ENCODE measurements around the gene KHK. TPM values are rescaled to one million over a fixed set of nuclear protein-coding genes. Genes with fewer than 3 reads are reported as not detected.

The KHK gene
- total RNA-seq, 1 donor from 2014 or later = 3.3 TPM

DNA sequence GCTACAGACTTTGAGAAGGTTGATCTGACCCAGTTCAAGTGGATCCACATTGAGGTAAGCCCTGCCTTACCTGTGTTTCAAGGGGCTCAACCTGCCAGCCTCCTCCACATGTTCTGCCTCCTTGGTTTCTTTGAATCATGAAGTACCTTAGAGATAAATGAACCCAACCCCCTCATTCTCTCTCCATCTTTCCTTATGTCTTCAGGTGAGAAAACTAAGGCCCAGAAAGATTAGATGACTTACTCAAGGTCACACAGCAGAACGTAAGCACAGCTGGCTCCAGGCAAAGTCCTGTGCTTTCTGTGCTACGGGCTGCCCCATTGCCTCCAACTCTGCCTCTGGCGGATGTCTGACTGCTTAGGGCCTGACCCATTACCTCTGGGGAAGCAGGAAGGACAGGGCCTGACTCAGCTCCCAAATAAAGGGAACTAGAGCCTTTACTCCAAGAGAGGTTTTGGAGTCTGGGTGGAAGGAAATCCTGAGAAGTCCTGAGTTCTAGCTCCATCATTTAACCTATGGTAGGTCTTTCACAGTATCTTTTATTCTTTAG lies 10.3 kb downstream of the KHK start:
- Histone ChIP-seq H3K27me3 (no peaks in the 10 kb centered on the region), H3K36me3 (no peaks in the 10 kb centered on the region), H3K9me3 (ENCODE audit: low read depth) (no peaks in the 10 kb centered on the region), H3K4me1 (no peaks in the 10 kb centered on the region), H4K20me1 (ENCODE audit: low read depth) (no peaks in the 10 kb centered on the region), H3K27ac (no peak overlapping the region), H3K9ac (no peak overlapping the region), H3F3A (ENCODE audit: low read depth) (no peaks in the 10 kb centered on the region), H3K4me3 (no peak overlapping the region), H3K79me2 (ENCODE audit: low read depth) (no peaks in the 10 kb centered on the region), H2AFZ (replicated peaks) (no peak overlapping the region), H3K4me2 (no peak overlapping the region)
- no peak overlapping the region for H3K27ac Mint-ChIP-seq
- TF ChIP-seq, protein P1, sequence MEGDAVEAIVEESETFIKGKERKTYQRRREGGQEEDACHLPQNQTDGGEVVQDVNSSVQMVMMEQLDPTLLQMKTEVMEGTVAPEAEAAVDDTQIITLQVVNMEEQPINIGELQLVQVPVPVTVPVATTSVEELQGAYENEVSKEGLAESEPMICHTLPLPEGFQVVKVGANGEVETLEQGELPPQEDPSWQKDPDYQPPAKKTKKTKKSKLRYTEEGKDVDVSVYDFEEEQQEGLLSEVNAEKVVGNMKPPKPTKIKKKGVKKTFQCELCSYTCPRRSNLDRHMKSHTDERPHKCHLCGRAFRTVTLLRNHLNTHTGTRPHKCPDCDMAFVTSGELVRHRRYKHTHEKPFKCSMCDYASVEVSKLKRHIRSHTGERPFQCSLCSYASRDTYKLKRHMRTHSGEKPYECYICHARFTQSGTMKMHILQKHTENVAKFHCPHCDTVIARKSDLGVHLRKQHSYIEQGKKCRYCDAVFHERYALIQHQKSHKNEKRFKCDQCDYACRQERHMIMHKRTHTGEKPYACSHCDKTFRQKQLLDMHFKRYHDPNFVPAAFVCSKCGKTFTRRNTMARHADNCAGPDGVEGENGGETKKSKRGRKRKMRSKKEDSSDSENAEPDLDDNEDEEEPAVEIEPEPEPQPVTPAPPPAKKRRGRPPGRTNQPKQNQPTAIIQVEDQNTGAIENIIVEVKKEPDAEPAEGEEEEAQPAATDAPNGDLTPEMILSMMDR (IDR thresholded peaks at IDR 0.05) = no peak
- TF ChIP-seq EZH2 (IDR thresholded peaks at IDR 0.05) (no peak), EZH2phosphoT487 (IDR thresholded peaks at IDR 0.05) (no peak)
- no peaks in the 10 kb centered on the region for H3K9me3 Mint-ChIP-seq
- H3K4me3 Mint-ChIP-seq = peak overlapping the region; percentile 67
- H3K36me3 Mint-ChIP-seq = no peaks in the 10 kb centered on the region
- H3K4me1 Mint-ChIP-seq = peaks cover 9% of the 10 kb centered on the region
- no peak for DNase-seq (ENCODE audit: low spot score)
- H3K27me3 Mint-ChIP-seq (ENCODE audit: insufficient read depth, low read depth) = peaks cover 16% of the 10 kb centered on the region

DNA sequence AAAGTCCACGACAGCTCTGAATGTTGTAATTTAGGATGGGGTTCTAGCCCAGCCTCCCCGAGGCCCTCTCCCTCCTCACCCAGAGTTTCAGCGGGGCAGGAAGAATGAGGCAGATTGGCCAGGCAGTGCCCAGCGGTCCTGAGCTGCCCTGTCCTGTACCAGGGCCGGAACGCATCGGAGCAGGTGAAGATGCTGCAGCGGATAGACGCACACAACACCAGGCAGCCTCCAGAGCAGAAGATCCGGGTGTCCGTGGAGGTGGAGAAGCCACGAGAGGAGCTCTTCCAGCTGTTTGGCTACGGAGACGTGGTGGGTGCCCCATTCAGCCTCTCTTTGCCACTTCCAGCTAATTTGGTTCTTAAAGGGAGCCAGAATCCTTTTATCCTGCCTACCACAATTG lies 10.8 kb downstream of the KHK start:
- no peak overlapping the region for H3K4me3 ChIP-seq
- DNase-seq (ENCODE audit: low spot score) = no peak
- no peak overlapping the region for H3K4me2 ChIP-seq
- H3K27ac Mint-ChIP-seq = peak overlapping the region; percentile 37
- no peaks in the 10 kb centered on the region for H3K36me3 ChIP-seq
- no peaks in the 10 kb centered on the region for H3K36me3 Mint-ChIP-seq
- H3K27ac ChIP-seq = no peak overlapping the region
- no peaks in the 10 kb centered on the region for H4K20me1 ChIP-seq (ENCODE audit: low read depth)
- H3K27me3 ChIP-seq = no peaks in the 10 kb centered on the region
- no peak overlapping the region for H2AFZ ChIP-seq (replicated peaks)
- no peaks in the 10 kb centered on the region for H3K79me2 ChIP-seq (ENCODE audit: low read depth)
- no peaks in the 10 kb centered on the region for H3K9me3 Mint-ChIP-seq
- no peaks in the 10 kb centered on the region for H3K9me3 ChIP-seq (ENCODE audit: low read depth)
- no peaks in the 10 kb centered on the region for H3K4me1 ChIP-seq
- H3K4me1 Mint-ChIP-seq = peaks cover 9% of the 10 kb centered on the region
- TF ChIP-seq EZH2phosphoT487 (IDR thresholded peaks at IDR 0.05) = no peak
- TF ChIP-seq, protein P1 (IDR thresholded peaks at IDR 0.05) = no peak
- no peaks in the 10 kb centered on the region for H3F3A ChIP-seq (ENCODE audit: low read depth)
- H3K4me3 Mint-ChIP-seq = no peak overlapping the region
- no peak overlapping the region for H3K9ac ChIP-seq
- H3K27me3 Mint-ChIP-seq (ENCODE audit: insufficient read depth, low read depth) = peaks cover 16% of the 10 kb centered on the region

DNA sequence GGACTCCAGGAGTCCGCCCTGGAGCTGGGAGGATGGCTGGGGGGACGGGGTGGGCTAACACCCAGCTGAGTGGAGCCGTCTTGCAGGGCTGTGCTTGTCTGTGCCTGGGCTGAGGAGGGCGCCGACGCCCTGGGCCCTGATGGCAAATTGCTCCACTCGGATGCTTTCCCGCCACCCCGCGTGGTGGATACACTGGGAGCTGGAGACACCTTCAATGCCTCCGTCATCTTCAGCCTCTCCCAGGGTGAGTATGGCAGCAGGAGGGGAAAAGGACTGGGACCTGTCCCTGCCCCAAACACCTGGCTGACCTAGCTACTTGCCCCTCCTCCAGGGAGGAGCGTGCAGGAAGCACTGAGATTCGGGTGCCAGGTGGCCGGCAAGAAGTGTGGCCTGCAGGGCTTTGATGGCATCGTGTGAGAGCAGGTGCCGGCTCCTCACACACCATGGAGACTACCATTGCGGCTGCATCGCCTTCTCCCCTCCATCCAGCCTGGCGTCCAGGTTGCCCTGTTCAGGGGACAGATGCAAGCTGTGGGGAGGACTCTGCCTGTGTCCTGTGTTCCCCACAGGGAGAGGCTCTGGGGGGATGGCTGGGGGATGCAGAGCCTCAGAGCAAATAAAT lies 12.9 kb downstream of the KHK start:
- Mint-ChIP-seq H3K27ac (peak overlapping the region; percentile 76), H3K4me3 (no peak overlapping the region), H3K4me1 (peaks cover 9% of the 10 kb centered on the region), H3K9me3 (no peaks in the 10 kb centered on the region), H3K27me3 (ENCODE audit: insufficient read depth, low read depth) (peaks cover 16% of the 10 kb centered on the region), H3K36me3 (no peaks in the 10 kb centered on the region)
- H4K20me1 ChIP-seq (ENCODE audit: low read depth) = no peaks in the 10 kb centered on the region
- no peaks in the 10 kb centered on the region for H3F3A ChIP-seq (ENCODE audit: low read depth)
- H3K27me3 ChIP-seq = no peaks in the 10 kb centered on the region
- no peak overlapping the region for H2AFZ ChIP-seq (replicated peaks)
- H3K4me1 ChIP-seq = no peaks in the 10 kb centered on the region
- no peak overlapping the region for H3K4me3 ChIP-seq
- no peak overlapping the region for H3K4me2 ChIP-seq
- no peaks in the 10 kb centered on the region for H3K36me3 ChIP-seq
- H3K79me2 ChIP-seq (ENCODE audit: low read depth) = no peaks in the 10 kb centered on the region
- H3K27ac ChIP-seq = no peak overlapping the region
- no peaks in the 10 kb centered on the region for H3K9me3 ChIP-seq (ENCODE audit: low read depth)
- TF ChIP-seq, protein P1 (IDR thresholded peaks at IDR 0.05) = no peak
- TF ChIP-seq EZH2phosphoT487 (IDR thresholded peaks at IDR 0.05) (no peak), EZH2 (IDR thresholded peaks at IDR 0.05) (no peak)
- no peak overlapping the region for H3K9ac ChIP-seq
- no peak for DNase-seq (ENCODE audit: low spot score)
